ENCODE measurements around the gene DEDD2.

The DEDD2 gene

GRCh38 chr19:42191855-42192254 is 25.6 kb downstream of the DEDD2 start:
- TF ChIP-seq Cebpa-rat (IDR thresholded peaks at IDR 0.05): no peak
- H3K9ac ChIP-seq: no peak overlapping the region
- peaks cover 5 to 22% (median 12%) of the 10 kb centered on the region in 11 experiments; a peak in 20 of 22 replicates for H3K9me3 ChIP-seq (replicated peaks in 1 of 11)
- H3K36me3 ChIP-seq: peaks cover 7 to 11% (median 10%) of the 10 kb centered on the region in 11 experiments; a peak in 17 of 22 replicates
- peaks cover 11 to 33% (median 24%) of the 10 kb centered on the region in 10 experiments for H3K4me1 ChIP-seq
- H3K4me2 ChIP-seq: peak overlapping the region in 4 of 11 experiments; percentile 17 to 47 (median 40); a peak in 7 of 22 replicates
- no peak overlapping the region for H3K27ac ChIP-seq
- no peak overlapping the region for H3K4me3 ChIP-seq
- no peaks in the 10 kb centered on the region for H4K20me1 ChIP-seq
- H3K27me3 ChIP-seq: no peaks in the 10 kb centered on the region

DNA sequence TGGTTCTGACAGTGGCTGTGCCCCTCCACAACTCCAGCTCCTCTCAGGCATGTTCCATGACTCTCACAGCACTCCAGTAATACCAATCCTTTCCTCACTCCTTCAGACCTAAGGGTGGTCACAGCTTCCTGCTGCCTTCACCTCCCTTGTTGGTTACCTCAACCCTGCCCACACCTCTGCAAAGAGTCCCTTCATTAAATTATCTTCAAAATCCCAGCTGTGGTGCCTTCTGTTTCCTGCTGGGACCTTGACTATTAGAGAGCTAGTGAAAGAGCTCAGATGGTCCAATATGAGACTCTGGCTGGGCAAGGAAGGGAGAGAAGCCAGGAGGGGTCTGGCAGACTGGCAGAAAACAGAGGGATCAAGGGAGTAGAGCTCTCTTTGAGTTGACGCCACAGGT is 26.1 kb downstream of the DEDD2 start:
- Histone ChIP-seq H3K27ac (no peak overlapping the region), H3K9me3 (replicated peaks in 1 of 11) (peaks cover 5 to 19% (median 12%) of the 10 kb centered on the region in 11 experiments; a peak in 20 of 22 replicates), H3K4me3 (no peak overlapping the region), H3K4me1 (peaks cover 6 to 33% (median 21%) of the 10 kb centered on the region in 10 experiments; a peak in 19 of 20 replicates), H3K36me3 (peaks cover 1 to 6% (median 4%) of the 10 kb centered on the region in 11 experiments; a peak in 16 of 22 replicates), H3K9ac (no peak overlapping the region), H3K4me2 (peak overlapping the region in 1 of 11 experiments; percentile 47; a peak in 2 of 22 replicates), H3K27me3 (no peaks in the 10 kb centered on the region), H4K20me1 (no peaks in the 10 kb centered on the region)
- TF ChIP-seq Cebpa-rat (IDR thresholded peaks at IDR 0.05): no peak

DNA sequence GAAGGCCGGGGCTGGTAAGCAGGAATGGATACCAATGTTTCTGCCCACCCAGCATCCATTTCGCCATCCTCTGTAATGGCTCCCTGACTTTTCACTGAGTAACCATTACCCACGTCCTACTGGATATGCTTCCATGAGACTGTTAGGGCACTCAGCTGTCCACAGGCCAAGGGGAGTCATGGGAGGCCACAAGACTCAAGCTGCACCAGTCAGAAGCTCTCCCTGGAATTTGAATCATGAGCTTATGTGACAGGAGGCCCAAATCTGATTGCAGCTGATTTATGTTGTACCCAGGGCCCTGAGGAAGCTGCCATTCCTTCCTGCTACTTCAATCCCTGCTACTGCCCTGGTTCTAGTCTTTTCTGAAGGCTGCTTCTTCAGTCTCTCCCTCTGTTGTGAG is 28.3 kb downstream of the DEDD2 start:
- no peak for TF ChIP-seq Cebpa-rat (IDR thresholded peaks at IDR 0.05)
- Histone ChIP-seq H3K9ac (no peak overlapping the region), H3K27ac (no peak overlapping the region), H3K4me3 (no peak overlapping the region), H3K36me3 (no peaks in the 10 kb centered on the region), H3K4me2 (peak overlapping the region in 7 of 11 experiments; percentile 5 to 44 (median 25); a peak in 8 of 22 replicates), H4K20me1 (no peaks in the 10 kb centered on the region), H3K27me3 (no peaks in the 10 kb centered on the region), H3K4me1 (peaks cover 19 to 48% (median 37%) of the 10 kb centered on the region in 10 experiments), H3K9me3 (replicated peaks in 1 of 11) (peaks cover 5 to 12% (median 10%) of the 10 kb centered on the region in 11 experiments; a peak in 20 of 22 replicates)

- H3K9ac ChIP-seq: no peak overlapping the region
Observed at GRCh38 chr19:42188665-42189064, 28.8 kb downstream of the DEDD2 start.

GRCh38 chr19:42185277-42185676 is 32.2 kb downstream of the DEDD2 start:
- Histone ChIP-seq H4K20me1 (no peaks in the 10 kb centered on the region), H3K36me3 (no peaks in the 10 kb centered on the region), H3K27me3 (peaks cover 4 to 9% (median 6%) of the 10 kb centered on the region in 11 experiments; a peak in 19 of 22 replicates), H3K4me3 (no peak overlapping the region; a peak in 2 of 20 replicates), H3K27ac (peak overlapping the region in 8 of 11 experiments; percentile 53 to 80 (median 72); a peak in 17 of 22 replicates), H3K4me2 (peak overlapping the region; percentile 59 to 91 (median 73)), H3K4me1 (peaks cover 26 to 62% (median 46%) of the 10 kb centered on the region in 10 experiments), H3K9me3 (replicated peaks in 1 of 11) (no peaks in the 10 kb centered on the region), H3K9ac (peak overlapping the region in 7 of 11 experiments; percentile 29 to 67 (median 48); a peak in 9 of 22 replicates)
- TF ChIP-seq Cebpa-rat (IDR thresholded peaks at IDR 0.05): no peak

More at GRCh38 chr19:42188665-42189064, 28.8 kb downstream of the DEDD2 start:
- no peak overlapping the region for H3K27ac ChIP-seq
- peak overlapping the region in 7 of 11 experiments; percentile 5 to 44 (median 25); a peak in 7 of 22 replicates for H3K4me2 ChIP-seq
- no peak overlapping the region for H3K4me3 ChIP-seq
- H3K36me3 ChIP-seq: no peaks in the 10 kb centered on the region
- no peak for TF ChIP-seq Cebpa-rat (IDR thresholded peaks at IDR 0.05)
- H3K27me3 ChIP-seq: no peaks in the 10 kb centered on the region
- H3K4me1 ChIP-seq: peaks cover 20 to 53% (median 41%) of the 10 kb centered on the region in 10 experiments
- H3K9me3 ChIP-seq (replicated peaks in 1 of 11): peaks cover 5 to 8% (median 6%) of the 10 kb centered on the region in 11 experiments; a peak in 20 of 22 replicates
- no peaks in the 10 kb centered on the region for H4K20me1 ChIP-seq

DNA sequence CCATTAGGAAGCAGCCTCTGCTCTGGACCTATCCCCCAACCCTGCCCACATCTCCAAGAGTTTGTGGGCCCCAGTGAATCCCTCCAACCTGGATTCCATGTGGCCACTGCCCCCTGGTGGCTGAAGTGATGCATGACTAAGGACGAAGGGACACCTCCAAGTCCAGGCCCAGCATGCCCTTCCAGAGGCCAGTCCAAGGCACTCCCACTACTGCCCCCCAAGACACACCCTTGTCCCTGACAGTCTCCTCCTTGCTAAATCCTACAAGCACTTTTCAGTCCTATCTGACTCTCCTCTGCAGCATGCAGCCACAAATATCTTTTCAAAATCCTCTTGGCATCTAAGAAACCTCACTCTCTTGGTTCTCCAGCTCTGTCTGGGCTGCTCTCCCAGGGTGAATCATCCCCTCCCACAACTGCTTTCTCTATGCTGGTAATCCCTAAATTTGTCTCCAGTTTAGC is 33.0 kb downstream of the DEDD2 start:
- Histone ChIP-seq H3K36me3 (no peaks in the 10 kb centered on the region), H3K4me1 (peaks cover 26 to 62% (median 46%) of the 10 kb centered on the region in 10 experiments), H4K20me1 (peaks cover 0 to 2% (median 0%) of the 10 kb centered on the region in 11 experiments; a peak in 1 of 22 replicates), H3K27me3 (peaks cover 12 to 18% (median 14%) of the 10 kb centered on the region in 11 experiments), H3K4me3 (peak overlapping the region in 1 of 10 experiments; percentile 8; a peak in 1 of 20 replicates), H3K9me3 (replicated peaks in 1 of 11) (no peaks in the 10 kb centered on the region), H3K9ac (peak overlapping the region in 2 of 11 experiments; percentile 48 to 52; a peak in 2 of 22 replicates), H3K27ac (peak overlapping the region in 8 of 11 experiments; percentile 53 to 80 (median 72); a peak in 17 of 22 replicates), H3K4me2 (peak overlapping the region; percentile 59 to 91 (median 73))
- no peak for TF ChIP-seq Cebpa-rat (IDR thresholded peaks at IDR 0.05)

DNA sequence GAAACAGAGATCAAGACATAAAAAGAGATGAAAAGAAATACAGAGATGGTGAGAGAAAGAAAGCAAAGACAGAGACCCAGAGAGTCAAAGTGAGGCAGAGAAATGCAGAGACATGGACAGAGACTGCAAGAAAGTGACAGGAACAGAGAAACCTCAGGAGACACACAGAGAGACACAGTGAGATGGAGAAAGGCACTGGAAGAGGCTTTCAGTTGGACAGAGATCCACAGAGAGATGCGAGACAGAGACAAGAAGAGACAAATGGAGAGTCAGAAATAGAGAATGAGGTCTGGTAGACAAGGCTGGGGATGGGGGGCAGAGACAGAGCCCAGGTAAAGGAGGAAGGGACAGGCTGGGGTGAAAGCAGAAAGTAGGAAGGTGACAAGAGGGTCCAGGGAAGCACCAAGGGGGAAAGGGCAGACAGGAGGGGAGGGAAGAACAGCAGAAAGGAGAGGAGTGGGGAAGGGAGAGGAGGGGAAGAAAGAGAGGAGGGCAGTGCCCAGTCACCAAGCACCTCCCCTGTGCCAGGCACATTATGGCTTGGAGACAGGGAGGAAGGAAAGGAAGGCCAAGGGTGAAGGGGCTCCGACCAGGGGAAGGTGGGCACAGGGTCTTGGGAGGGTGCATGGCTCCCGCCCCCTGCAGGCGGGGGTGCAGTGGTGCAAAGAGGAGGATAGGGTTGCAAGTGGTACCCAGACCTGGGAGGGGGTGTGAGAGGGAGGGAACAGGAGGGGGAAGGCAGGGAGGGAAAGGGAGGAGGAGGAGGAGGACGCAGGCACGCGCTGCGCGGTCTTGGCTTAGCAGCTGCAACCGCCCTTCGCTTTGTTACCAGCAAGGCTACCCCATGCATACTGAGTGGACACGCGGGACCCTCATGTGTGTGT is 38.4 kb downstream of the DEDD2 start:
- Histone ChIP-seq H3K9me3 (replicated peaks in 1 of 11) (no peaks in the 10 kb centered on the region), H3K4me3 (no peak overlapping the region), H3K9ac (no peak overlapping the region), H3K27me3 (peaks cover 64 to 72% (median 67%) of the 10 kb centered on the region in 11 experiments), H3K36me3 (no peaks in the 10 kb centered on the region), H3K4me2 (no peak overlapping the region), H4K20me1 (peaks cover 0 to 37% (median 28%) of the 10 kb centered on the region in 11 experiments; a peak in 13 of 22 replicates), H3K27ac (no peak overlapping the region), H3K4me1 (peaks cover 16 to 52% (median 36%) of the 10 kb centered on the region in 10 experiments)
- no peak for TF ChIP-seq Cebpa-rat (IDR thresholded peaks at IDR 0.05)

GRCh38 chr19:42177686-42178019 is 39.8 kb downstream of the DEDD2 start:
- TF ChIP-seq Cebpa-rat (IDR thresholded peaks at IDR 0.05): no peak
- Histone ChIP-seq H3K4me1 (peaks cover 15 to 39% (median 24%) of the 10 kb centered on the region in 10 experiments), H4K20me1 (peaks cover 0 to 37% (median 28%) of the 10 kb centered on the region in 11 experiments; a peak in 13 of 22 replicates), H3K27ac (no peak overlapping the region), H3K4me2 (peak overlapping the region in 9 of 11 experiments; percentile 74 to 92 (median 85); a peak in 18 of 22 replicates), H3K36me3 (no peaks in the 10 kb centered on the region), H3K9ac (peak overlapping the region in 4 of 11 experiments; percentile 27 to 52 (median 44); a peak in 6 of 22 replicates), H3K4me3 (peak overlapping the region in 9 of 10 experiments; percentile 37 to 67 (median 56); a peak in 12 of 20 replicates), H3K9me3 (replicated peaks in 1 of 11) (no peaks in the 10 kb centered on the region), H3K27me3 (peaks cover 64 to 79% (median 75%) of the 10 kb centered on the region in 11 experiments)

All from BLaER1 treated with 17β-estradiol and CSF1 and Interleukin-3, amounts not matched to agents 10 nM and 100 nM (cell line).